Nephron progenitor cell (in vitro differentiated cells): Measurements from ENCODE around the gene RCC2.

Source experiments
- DNase-seq: peaks from one replicate; pipeline ENCODE4 v3.0.0; 2021
- H3K27ac Mint-ChIP-seq: 2 replicates; pipeline ENCODE4 v1.8.0; 2021; ENCODE audit warnings: mild to moderate bottlenecking, moderate library complexity, mixed read lengths
- H3K27me3 Mint-ChIP-seq: 2 replicates; pipeline ENCODE4 v1.8.0; 2021; ENCODE audit warnings: mild to moderate bottlenecking, low read depth, mixed read lengths; ENCODE audit not compliant: poor library complexity
- H3K36me3 Mint-ChIP-seq: 2 replicates; pipeline ENCODE4 v1.8.0; 2021; ENCODE audit warnings: low read depth, mixed read lengths
- H3K4me1 Mint-ChIP-seq: 2 replicates; pipeline ENCODE4 v1.8.0; 2021; ENCODE audit warnings: mixed read lengths
- H3K4me3 Mint-ChIP-seq: 2 replicates; pipeline ENCODE4 v1.8.0; 2021; ENCODE audit warnings: mild to moderate bottlenecking, moderate library complexity, mixed read lengths
- H3K9me3 Mint-ChIP-seq: 2 replicates; pipeline ENCODE4 v1.8.0; 2021; ENCODE audit warnings: mild to moderate bottlenecking, moderate library complexity, mixed read lengths
- TF ChIP-seq, protein P1 (sequence below): fragments of 200-600 bp; sonication (generic); IDR thresholded peaks from 2 replicates; pipeline ENCODE4 v1.5.0; 2021; ENCODE audit warnings: antibody characterized with exemption

RCC2 gene

DNA sequence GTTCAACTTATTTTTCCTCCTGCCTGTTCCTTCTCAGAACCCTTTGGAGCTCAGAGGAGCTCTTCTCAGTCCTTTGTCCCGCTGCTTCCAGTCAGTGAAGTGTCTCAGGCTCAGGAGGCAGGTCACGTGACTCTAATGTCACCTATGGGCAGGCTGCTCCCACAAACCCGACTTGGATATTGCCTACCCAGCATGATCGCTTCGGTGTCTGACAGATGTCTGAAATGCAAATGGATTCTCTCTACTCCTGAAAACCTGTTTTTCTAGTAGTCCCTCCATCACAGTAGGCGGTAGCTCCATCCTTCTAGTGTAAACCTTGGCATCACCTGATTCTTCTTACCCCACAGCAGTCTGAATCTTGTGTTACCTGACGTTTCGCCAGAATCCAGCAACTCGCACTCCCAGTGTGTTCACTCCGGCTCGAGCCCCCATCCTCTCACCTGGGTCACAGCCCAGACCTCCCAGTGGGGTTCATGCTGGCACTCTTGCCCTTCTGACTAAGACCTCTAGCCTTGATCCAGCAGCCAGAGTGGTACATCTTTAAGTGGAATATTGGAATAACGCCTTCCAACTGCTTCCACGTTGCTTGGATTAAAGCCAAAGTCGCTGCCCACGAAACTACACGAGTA, 62.0 kb downstream of the RCC2 start:
- no peak overlapping the region for H3K4me3 Mint-ChIP-seq
- H3K9me3 Mint-ChIP-seq: no peaks in the 10 kb centered on the region
- no peaks in the 10 kb centered on the region for H3K36me3 Mint-ChIP-seq
- no peak overlapping the region for H3K27ac Mint-ChIP-seq
- TF ChIP-seq, protein P1, sequence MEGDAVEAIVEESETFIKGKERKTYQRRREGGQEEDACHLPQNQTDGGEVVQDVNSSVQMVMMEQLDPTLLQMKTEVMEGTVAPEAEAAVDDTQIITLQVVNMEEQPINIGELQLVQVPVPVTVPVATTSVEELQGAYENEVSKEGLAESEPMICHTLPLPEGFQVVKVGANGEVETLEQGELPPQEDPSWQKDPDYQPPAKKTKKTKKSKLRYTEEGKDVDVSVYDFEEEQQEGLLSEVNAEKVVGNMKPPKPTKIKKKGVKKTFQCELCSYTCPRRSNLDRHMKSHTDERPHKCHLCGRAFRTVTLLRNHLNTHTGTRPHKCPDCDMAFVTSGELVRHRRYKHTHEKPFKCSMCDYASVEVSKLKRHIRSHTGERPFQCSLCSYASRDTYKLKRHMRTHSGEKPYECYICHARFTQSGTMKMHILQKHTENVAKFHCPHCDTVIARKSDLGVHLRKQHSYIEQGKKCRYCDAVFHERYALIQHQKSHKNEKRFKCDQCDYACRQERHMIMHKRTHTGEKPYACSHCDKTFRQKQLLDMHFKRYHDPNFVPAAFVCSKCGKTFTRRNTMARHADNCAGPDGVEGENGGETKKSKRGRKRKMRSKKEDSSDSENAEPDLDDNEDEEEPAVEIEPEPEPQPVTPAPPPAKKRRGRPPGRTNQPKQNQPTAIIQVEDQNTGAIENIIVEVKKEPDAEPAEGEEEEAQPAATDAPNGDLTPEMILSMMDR: no peak
- DNase-seq: no peak
- H3K4me1 Mint-ChIP-seq: peaks cover 4% of the 10 kb centered on the region
- peaks cover 33% of the 10 kb centered on the region for H3K27me3 Mint-ChIP-seq

DNA sequence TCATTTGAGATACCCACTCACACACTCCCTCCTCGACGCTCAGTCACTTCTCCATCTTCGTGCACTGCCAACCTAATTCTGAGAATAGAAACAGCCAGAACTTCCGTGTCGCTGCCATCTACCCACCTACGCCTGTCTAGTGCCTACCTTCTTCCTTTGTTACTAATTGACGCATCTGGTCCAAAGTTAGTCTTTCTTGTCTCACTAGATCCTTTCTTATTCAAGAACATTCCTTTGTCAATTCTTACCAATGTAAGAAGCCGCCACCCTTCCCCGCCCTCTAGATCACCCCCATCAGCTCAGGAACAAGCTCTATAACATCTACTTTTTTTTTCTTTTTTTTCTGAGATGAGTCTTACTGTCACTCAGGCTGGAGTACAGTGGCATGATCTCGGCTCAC, 63.8 kb downstream of the RCC2 start:
- Mint-ChIP-seq H3K36me3 (no peaks in the 10 kb centered on the region), H3K4me1 (peaks cover 4% of the 10 kb centered on the region), H3K27me3 (peaks cover 27% of the 10 kb centered on the region), H3K4me3 (no peak overlapping the region), H3K9me3 (no peaks in the 10 kb centered on the region), H3K27ac (no peak overlapping the region)
- TF ChIP-seq, protein P1: no peak
- DNase-seq: no peak

DNA sequence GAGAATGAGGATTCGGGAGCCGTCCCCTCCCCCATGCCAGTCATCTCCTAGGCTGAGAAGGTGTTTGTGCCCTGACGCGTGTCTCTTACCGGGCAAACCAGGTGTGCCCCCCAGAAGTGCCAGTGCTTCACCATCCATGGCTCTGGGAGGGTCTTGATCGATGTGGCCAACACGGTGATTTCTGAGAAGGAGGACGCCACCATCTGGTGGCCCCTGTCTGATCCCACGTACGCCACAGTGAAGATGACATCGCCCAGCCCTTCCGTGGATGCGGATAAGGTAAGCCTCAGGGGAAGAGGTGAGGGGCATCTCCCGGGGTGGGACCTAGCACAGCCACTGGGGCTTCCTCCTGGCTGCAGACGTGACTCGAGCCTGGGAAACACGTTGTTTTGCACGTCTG, 66.5 kb downstream of the RCC2 start:
- Mint-ChIP-seq H3K27ac (no peak overlapping the region), H3K36me3 (no peaks in the 10 kb centered on the region), H3K27me3 (peaks cover 19% of the 10 kb centered on the region), H3K4me1 (peaks cover 9% of the 10 kb centered on the region), H3K4me3 (no peak overlapping the region), H3K9me3 (no peaks in the 10 kb centered on the region)
- TF ChIP-seq, protein P1: no peak
- DNase-seq: no peak

DNA sequence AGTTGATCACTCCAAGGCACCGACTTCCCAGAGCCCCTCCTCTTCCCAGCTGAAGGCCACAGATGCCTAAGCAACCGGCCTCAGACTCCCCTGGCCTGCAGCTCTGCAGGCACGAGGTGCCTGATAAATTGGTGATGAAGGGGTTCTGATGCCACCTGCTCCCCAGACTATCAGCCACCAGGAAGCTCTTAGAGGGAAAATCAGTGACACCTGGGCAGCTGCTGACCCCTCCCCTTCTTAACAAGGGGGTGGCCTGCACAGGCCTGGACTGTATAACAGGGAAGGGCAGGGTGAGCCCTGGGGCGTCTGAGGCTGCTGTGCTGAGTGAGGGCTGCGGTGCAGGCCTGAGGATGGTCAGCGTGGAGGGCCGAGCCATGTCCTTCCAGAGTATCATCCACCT, 67.6 kb downstream of the RCC2 start, which contains the start of gene PADI6:
Gene PADI6, plus strand, starts transcription at position 301 of the 400 bp plus-strand sequence. Its CDS starts 50 bp downstream, at position 351.
- H3K9me3 Mint-ChIP-seq: no peaks in the 10 kb centered on the region
- TF ChIP-seq, protein P1: no peak
- H3K27ac Mint-ChIP-seq: no peak within 1 kb of the TSS
- DNase-seq: no peak
- peaks cover 11% of the 10 kb centered on the region for H3K27me3 Mint-ChIP-seq
- H3K36me3 Mint-ChIP-seq: no peaks in the 10 kb centered on the region
- H3K4me3 Mint-ChIP-seq: no peak within 1 kb of the TSS
- H3K4me1 Mint-ChIP-seq: peaks cover 5% of the 10 kb centered on the region

DNA sequence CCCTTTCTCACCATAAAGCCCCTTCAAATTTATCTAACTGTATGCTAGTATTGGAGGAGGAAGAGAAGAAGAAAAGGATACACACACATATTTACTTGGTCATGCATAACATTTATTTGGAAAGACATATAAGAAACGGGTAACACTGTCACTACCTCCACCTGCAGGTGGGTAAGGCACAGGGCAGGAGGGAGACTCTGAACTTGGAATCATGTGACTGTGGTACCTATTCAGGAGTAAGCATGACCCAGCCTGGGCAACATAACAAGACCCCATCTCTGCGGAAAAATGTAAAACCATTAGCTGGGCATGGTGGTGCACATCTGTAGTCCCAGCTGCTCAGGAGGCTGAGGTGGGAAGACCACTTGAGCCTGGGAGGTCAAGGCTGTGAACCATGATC, 68.9 kb downstream of the RCC2 start:
- no peak for DNase-seq
- H3K4me1 Mint-ChIP-seq: peaks cover 5% of the 10 kb centered on the region
- H3K36me3 Mint-ChIP-seq: no peaks in the 10 kb centered on the region
- no peaks in the 10 kb centered on the region for H3K9me3 Mint-ChIP-seq
- no peak overlapping the region for H3K4me3 Mint-ChIP-seq
- TF ChIP-seq, protein P1: peak; percentile 21
- H3K27ac Mint-ChIP-seq: no peak overlapping the region
- H3K27me3 Mint-ChIP-seq: peaks cover 13% of the 10 kb centered on the region

DNA sequence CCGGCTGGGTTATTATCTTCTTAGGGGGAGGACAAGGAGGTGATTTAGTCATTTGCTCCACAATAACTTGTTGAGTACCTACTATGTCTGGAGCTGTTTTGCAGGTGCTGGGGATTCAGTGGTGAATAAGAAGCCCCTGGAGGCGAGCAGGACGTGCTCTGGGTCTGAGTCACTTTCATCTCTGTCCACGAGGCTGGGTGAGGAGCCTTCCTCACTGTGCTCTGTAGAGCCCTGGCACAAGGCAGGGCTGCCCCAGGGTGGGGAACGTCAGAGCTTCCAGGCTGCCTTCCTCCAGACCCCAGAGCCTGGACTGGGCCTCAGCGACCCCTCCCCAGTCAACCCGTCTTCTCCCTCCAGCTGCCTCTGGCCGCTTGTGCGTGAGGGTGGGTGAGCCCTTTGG, 70.0 kb downstream of the RCC2 start:
- no peak overlapping the region for H3K27ac Mint-ChIP-seq
- H3K27me3 Mint-ChIP-seq: peaks cover 13% of the 10 kb centered on the region
- H3K4me3 Mint-ChIP-seq: no peak overlapping the region
- H3K4me1 Mint-ChIP-seq: peaks cover 5% of the 10 kb centered on the region
- DNase-seq: no peak
- no peaks in the 10 kb centered on the region for H3K36me3 Mint-ChIP-seq
- TF ChIP-seq, protein P1: no peak
- peaks cover 1% of the 10 kb centered on the region for H3K9me3 Mint-ChIP-seq
